Central memory CD4-positive, alpha-beta T cell (primary cell): ENCODE measurements around the gene POLR3E.

Experiments
- DNase-seq: peaks from one replicate; pipeline ENCODE4 v3.0.0; 2022

Gene POLR3E

DNA sequence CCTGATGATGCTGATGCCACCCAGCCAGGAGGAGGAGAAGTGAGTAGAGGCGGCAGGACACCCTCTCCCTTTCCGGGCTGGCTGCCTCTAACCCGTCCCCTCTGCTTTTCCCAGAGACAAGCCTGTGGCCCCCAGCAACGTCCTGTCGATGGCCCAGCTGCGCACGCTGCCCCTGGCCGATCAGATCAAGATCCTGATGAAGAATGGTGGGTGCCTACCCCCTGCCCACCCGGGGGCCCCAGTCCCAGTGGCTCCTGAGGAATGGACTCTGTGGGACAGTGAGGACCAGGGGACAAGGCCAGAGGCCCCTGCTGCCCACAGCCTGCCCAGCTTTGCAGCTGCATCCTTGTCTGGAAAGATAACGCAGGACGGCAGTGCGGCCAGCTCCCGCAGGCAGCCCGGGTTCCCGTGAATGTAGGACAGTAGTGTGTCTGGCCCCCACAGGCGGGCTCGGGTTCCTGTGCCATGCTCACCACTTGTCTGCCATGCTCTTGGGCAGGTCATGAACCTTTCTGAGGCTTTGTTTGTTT lies 19.9 kb downstream of the POLR3E start:
- no peak for DNase-seq

DNA sequence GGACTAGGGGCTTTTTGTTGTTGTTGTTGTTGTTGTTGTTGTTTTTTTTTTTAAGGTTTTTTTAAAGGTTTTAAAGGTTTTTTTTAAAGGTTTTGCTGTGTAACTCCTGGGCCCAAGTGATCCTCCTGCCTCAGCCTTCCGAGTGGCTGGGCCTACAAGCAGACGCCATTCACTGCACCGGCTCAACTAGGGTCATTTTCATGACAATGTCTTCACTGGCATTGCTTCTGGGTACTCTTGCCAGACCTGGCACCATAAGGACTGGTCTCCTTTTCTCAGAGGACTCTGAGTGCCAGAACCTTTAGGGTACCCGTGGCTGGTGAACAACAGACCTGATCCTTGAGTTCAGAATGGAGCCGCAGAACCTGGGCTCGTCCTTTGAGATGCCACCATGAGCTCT lies 20.4 kb downstream of the POLR3E start:
- DNase-seq: no peak

- peak; percentile 40 for DNase-seq
Measured at GRCh38 chr16:22318690-22319358, 21.6 kb downstream of the POLR3E start.

DNA sequence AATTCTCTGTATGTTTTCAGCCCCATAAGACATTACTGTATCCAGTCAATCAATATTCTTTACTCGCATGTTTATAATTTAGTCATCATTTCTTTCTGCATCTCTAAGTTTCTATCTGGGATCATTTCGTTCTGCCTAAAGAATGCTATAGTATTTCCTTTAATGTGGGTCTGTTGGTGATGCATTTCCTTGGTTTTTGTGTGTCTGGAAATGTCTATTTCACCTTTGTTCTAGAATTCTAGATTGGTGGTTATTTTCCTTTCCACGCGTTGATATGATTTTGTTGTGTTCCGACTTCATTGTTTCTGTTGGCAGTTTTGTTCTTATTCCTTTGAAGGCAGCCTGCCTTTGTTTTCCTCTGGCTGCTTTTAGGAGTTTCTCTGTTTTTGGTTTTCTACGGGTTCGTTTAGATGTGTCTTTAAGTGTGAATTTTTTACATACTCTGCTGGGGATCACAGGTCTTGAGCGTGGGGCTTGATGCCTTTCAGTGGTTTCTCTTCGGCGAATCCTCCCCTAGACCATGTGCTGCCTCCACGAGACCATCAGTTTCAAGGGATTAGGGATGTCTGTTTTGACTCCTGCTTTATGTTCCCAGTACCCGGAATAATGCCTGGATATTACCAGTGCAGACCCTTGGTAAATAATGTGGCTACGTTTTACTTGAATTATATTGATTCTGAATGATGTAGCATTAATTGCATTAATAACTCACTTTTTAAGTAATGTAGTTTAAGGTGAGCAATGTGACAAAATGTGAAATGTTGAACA lies 23.5 kb downstream of the POLR3E start:
- no peak for DNase-seq

- peak; percentile 68 for DNase-seq
Measured at GRCh38 chr16:22321340-22322001, 24.3 kb downstream of the POLR3E start.

DNA sequence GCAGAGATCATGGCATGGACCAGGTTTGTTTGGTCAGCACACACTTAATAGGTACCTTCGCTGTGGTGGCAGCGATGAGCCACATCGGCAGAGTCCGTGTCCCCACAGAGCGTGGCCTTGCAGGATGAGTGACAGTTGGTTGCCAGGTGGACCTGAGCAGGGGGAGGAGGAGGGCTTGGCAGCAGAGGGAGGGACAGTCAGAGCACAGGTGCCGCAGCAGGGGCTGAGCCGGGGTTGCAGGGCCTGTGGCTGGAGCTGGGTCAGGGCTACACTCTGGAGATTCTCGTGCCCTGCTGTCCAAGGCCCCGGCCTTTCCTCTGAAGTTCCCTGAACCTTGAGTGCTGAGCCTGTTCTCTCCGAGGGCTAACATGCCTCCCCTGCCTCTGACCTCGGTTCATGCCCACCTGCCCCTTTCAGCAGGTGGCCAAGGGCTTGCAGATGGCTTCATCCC lies 24.8 kb downstream of the POLR3E start:
- no peak for DNase-seq

DNA sequence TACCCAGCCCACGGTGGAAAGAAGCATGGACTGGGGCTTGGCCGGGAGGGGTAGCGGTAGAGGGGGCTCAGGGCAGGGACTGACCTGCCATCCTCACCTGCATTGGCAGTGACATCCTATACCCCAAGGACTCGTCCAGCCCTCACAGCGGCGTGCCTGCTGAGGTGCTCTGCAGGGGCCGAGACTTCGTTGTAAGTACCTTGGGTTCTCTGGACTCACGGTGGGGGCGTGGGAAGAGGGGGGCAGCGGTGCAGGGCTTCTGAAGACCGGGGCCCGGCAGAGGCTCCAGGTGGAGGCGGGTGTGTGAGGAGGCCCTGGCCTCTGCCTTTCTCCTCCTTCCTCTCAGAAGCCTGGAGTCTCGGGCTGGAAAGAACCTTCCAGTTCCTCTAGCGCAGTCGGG lies 25.5 kb downstream of the POLR3E start:
- DNase-seq: no peak

- DNase-seq: no peak
Measured at GRCh38 chr16:22323173-22323958, 26.2 kb downstream of the POLR3E start.

- DNase-seq: no peak
Measured at GRCh38 chr16:22323959-22324786, 27.0 kb downstream of the POLR3E start.

DNA sequence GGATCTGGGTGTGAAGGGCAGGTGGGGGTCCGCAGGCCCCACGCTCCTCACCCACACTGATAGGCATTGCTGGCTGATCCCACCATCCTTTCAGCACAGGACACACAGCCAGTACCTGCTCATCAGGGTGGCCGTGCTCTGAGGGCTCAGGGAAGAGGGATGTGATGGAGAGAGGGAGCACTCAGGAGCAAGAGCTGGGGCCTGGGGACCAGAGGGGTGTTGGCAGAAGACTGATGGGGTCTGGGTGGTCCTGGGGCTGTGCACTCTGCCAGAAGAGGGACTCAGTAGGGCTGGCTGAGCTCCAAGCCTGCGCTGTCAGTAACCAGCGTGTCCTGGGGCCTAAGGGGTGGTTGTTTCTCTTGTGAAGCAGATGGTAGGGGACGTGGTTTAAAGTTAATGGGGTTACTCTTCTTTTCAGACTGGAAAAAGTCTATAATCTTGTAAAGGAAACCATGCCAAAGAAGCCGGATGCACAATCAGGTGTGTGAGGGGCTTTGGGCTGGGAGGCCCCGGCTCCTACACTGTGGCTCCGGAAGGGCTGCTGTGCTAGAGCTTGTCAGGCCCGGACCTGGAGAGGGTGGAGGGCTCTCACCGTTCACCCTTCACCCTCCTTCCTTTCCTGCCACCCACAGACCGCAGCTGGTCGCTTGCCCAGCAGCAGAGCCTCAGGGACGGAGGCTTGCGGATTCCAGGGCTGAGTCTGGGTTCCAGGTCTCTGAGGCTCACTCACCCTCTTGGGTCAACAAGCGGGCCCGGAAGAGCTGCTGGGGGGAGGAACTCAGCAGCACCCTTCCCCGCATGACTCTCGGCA lies 27.8 kb downstream of the POLR3E start:
- no peak for DNase-seq

- DNase-seq: no peak
Measured at GRCh38 chr16:22325598-22326368, 28.6 kb downstream of the POLR3E start.

DNA sequence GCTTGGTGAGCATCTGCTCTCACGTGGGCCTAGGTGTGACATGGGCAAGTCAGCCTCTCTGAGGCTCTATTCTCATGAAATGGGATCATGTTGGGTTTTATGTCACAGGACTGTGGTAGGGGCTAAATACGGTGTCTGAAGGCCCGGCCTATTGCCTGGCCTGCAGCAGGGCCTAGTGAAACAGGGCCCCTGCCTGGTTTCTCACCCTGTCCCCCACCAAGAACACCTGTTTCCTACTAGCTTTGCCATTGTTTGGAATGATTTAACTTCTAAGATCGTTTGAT lies 29.1 kb downstream of the POLR3E start:
- DNase-seq: no peak

DNA sequence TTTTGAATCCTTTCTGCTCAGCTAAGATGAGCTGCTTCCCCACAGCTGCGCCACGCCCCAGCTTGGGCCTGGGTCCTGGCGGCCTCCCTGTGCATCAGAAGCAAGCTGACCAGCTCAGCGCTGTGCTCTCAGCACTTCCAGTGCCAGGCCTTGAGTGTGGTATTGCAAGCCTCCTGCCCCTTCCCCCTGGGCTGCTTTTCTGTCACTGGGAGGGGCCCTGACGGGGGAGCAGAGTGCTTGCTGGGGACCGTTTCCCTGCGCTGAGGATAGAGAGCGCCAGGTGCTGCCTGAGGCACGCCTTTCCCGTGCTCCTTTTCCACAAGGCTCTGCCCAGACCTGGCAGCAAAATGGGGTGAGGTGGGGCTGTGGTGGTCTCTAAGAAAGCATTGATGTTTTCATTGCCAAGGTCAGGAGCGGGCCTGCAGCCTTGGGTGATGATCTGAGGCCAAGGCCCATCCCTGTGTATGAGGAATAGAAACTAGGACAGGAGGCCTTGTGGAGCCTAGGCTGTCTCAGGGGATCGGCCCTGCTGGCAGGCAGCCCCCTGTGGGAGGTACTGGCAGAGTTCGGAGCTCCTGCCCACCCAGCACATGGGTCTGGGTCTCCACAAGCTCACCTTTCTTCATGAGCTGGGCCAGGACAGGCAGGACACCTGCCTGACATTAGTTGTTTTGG lies 29.7 kb downstream of the POLR3E start:
- DNase-seq: no peak

GRCh38 chr16:22327446-22327775 lies 30.2 kb downstream of the POLR3E start:
- DNase-seq: no peak

GRCh38 chr16:22328081-22328725 lies 31.0 kb downstream of the POLR3E start:
- no peak for DNase-seq

DNA sequence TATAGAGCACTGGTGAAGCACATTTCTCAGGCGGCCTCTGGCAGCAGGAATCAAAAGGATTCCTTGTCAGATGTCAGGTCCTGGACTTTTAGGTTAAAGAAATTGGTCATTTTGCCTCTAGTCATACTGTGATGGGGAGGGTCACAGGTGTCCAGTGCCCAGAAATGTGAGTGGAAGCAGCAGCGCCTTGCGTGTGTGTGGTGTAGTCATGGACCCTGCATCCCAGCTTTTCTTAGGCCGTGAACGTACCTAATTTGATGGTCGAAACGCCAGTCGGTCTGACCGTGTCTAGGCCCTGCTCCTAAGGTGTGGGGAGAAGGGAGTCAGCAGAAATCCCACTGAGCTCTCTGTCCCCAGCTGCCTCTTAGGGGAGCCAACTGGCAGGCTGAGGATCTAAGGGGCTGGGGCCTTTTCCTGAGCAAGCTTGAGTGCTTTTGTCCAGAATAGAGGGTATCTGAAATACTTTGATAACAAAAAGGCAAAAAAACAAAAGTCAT lies 32.0 kb downstream of the POLR3E start:
- no peak for DNase-seq

DNA sequence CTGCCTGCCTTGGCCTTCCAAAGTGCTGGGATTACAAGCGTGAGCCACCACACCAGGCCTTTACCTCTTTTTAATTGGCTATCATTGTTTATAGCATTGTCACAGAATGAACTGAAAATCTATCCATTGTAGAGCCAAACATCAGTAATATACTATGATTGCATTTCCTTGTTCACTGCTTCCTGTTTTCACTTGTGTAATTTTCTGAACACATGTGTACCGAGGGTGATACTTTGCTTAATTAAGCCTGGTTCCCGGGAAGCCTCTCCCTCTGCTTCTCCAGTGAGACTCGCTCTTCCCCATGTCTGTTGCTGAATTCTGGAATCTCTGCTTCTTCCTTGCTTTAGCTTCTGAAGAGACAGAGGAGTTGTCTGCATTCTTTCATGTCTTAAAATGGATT lies 33.1 kb downstream of the POLR3E start:
- no peak for DNase-seq

DNA sequence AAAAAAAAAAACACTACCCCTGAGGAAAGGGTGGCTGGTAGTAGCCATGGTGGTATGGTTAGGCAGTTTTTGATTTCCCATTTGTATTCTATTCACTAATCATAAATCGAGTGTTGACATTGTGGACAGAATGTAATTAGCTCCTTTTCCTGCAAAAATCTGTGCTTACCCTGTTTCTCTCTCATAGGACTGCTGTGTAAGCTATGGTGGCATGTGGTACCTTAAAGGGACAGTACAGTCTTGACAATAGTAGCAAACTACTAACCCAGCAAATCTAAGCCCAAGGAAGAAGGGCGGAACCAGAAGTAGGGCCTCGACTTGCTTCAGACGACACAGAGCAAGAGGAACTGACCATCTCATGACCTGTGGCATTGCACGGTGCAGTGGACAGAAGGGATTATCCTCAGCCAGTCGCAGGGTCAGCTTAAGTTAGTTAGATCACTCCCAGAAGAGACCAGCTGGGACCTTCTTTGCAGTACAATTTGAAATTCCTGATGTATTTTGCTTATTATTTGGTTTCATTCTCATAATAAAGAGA lies 36.3 kb downstream of the POLR3E start:
- DNase-seq: no peak

GRCh38 chr16:22335668-22336246 lies 38.5 kb downstream of the POLR3E start:
- DNase-seq: no peak
